Dermis microvascular lymphatic vessel endothelial cell (primary cell): ENCODE data around the gene RGMB. TPM values are rescaled to one million over a fixed set of nuclear protein-coding genes. Genes with fewer than 3 reads are reported as not detected.

Experiments
- DNase-seq, 2 donors: peaks; one replicate each; pipeline versions ENCODE4 v3.0.0 to v3.0.0-alpha.2; 2010; ENCODE audit warnings: low read depth in 2 of 2
- total RNA-seq: library from RNA; depleted of rRNA; stranded (reverse); fragments of >200 nt; gene quantifications from 2 replicates; pipeline ENCODE4 v1.2.1, GENCODE V29; 2014

Gene RGMB
- total RNA-seq, 1 donor from 2014 or later: 6.8 TPM

- DNase-seq: no peak
Observed at GRCh38 chr5:98825582-98826375, 52.3 kb downstream of the RGMB start.

DNA sequence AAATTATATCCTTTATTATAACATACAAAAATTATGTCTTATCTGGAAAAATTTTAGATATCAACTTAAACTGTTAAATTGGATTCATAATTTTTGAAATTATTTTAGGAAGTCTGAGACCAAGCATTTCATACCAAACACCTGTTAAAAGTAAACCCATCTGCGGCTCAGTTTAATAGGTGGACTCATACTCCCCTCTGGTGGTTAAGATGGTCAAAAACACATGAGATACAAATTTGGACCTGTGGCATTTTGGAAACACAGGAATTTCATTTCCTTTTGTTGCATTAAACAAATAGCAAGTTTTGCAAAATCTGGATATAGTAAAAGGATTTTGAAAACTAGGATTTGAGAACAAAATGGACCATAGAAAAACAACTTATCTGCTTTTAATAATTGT is 53.7 kb downstream of the RGMB start:
- peak; percentile 38 to 54 for DNase-seq

DNA sequence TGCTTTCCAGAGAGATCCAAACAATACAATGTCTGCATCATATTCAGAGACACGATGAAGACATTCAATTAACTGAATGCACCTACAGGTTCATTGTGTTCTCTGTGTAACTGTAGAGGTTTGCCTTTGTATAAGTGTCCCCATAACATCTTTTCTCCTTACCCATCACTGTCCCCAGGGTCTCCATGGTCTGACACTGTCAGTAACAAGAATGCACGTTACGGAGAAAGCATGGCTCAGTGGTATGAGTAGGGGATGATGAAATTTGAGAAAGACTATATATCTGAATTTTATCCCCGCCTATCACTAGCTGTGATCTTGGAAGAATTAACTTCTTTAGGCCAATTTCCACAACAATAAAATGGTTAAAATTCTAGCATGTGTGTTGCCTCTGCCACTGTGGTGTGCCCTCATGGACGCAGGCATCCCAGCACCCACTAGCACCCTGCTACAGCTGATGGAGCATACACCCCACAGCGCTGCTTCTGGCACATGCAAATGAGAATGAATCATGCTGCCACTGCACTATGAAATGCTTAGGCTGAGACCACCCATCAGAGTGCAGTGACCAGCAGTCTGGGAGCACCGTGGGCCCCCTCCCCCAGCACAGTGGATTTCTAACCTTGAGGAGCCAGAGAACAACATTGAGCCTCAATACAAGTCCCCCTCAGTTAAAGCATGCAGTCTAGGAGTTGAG is 54.3 kb downstream of the RGMB start:
- DNase-seq: no peak

DNA sequence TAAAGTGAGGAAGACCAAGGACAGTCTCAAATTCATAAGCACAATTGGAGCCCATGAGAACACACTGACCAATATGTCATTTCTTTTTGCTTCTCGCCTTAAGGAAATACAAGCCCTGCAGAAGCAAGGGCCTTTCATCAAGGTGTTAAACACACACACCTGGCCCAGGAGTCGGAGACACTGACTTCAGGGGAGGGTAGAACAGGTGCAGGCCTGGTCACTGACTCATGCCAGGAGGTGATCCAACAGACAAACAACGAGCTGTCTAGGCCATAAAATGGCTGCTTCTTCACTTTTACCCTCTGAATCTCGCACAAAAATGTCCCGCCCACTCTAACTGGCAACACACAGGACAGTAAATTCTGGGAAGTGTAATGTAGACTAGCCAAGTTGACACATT is 62.7 kb downstream of the RGMB start:
- no peak for DNase-seq

- DNase-seq: peak in 1 of 2 donors; percentile 29
Observed at GRCh38 chr5:98839469-98840383, 66.3 kb downstream of the RGMB start.

- peak in 1 of 2 donors; percentile 57 for DNase-seq
Observed at GRCh38 chr5:98840946-98841345, 67.5 kb downstream of the RGMB start.

GRCh38 chr5:98843481-98843880 is 70.0 kb downstream of the RGMB start:
- DNase-seq: no peak

DNA sequence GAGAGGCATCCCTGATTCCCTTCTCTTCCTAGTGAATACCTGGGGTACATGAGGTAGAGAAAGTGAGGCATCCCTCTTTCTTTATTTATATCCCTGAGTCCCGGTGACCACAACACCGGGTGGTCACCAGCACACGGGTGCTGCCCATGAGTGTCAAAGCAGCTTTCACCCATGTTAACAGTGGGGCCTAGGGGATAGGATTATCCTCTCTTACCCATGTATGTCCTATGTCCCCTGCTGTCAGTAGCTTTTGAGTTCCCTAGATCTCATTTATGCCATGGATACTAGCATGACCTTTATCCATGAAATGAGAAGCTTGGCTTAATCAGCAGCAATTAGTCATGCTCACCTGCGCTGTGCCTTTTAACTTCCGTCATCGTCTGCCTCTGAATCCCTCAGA is 71.4 kb downstream of the RGMB start:
- no peak for DNase-seq

DNA sequence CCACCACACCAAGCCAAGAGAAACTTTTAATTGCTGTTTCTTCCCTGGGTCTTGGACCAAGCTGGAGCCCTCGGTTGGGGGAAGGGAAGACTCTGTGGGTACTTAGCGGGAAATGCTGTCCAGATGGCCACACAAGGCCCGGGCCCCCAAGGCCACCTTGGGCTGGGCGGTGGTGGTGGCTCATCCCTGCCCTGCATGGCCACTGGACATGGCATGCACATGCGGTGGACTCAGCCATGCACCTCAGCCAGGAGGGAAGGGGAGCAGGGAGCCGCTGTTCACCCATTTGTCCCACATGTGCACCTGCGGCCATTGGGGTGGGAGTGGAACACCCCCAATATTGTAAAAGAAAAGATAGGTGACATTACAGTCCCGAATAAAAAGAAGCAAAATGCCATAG is 72.4 kb downstream of the RGMB start:
- DNase-seq: no peak

Other genes with a start within 250 kb of the RGMB start
- 47.2 and 51.5 TPM in 2 replicates for gene CHD1, start 155.3 kb downstream of the RGMB start, total RNA-seq